HepG2 (cell line): ENCODE data around the gene NEK11. TPM values are rescaled to one million over a fixed set of nuclear protein-coding genes. Genes with fewer than 3 reads are reported as not detected.
A peak's percentile ranks its signal among the peaks of the same experiment; 100 is the strongest.

Source experiments
- ATAC-seq: fragments of 200-7000 bp; cut with Tn5 transposase; 3 replicates; pipeline ENCODE4 v1.9.1; 2020; ENCODE audit warnings: mild to moderate bottlenecking, moderate library complexity
- BruUV-seq: library from RNA; stranded (reverse); fragments of 400-500 nt; replicated peaks from 2 replicates; lab custom pipeline; 2021; lab: Mats Ljungman, UMichigan
- CTCF ChIA-PET: fragments of 300-600 bp; formaldehyde crosslinking; extraction: SDS; loops from one replicate; lab custom pipeline; 2021; ENCODE audit warnings: low total read pairs, inconsistent platforms, low intra/inter-chr PET ratio; lab: Yijun Ruan, JAX
- POLR2A ChIA-PET: fragments of 350-600 bp; sonication (Branson Sonifier 250); formaldehyde crosslinking; loops from one replicate; lab custom pipeline; 2020; ENCODE audit warnings: antibody characterized with exemption, inconsistent platforms; lab: Yijun Ruan, JAX
- DNase-seq: peaks from one replicate; pipeline ENCODE4 v3.0.0-alpha.2; 2015; ENCODE audit warnings: low spot score
- FAIRE-seq: peaks from 3 replicates; lab custom pipeline; 2011; peaks lifted over from hg19 to GRCh38; lab: Jason Lieb, UNC
- H2AFZ ChIP-seq: one replicate; pipeline ENCODE4 v1.6.1; 2011; ENCODE audit warnings: low read length, inconsistent platforms
- H3K27ac ChIP-seq: fragments of 300-600 bp; 3 replicates; pipeline ENCODE4 v1.8.0; 2011; ENCODE audit warnings: mixed run types, mild to moderate bottlenecking, mixed read lengths, low read length, inconsistent platforms; ENCODE audit not compliant: insufficient read depth; ENCODE audit errors: extremely low read length
- H3K27me3 ChIP-seq, 2 experiments: fragments of 200-600 bp in 1 of 2; 2 replicates in 1 of 2; 3 replicates in 1 of 2; pipeline versions ENCODE4 v1.6.0 to v1.8.0; 2011; ENCODE audit warnings: low read length in 2 of 2, mild to moderate bottlenecking in 2 of 2, moderate library complexity in 2 of 2, inconsistent platforms in 1 of 2; ENCODE audit not compliant: insufficient read depth in 2 of 2, control insufficient read depth in 1 of 2
- H3K36me3 ChIP-seq, 2 experiments: fragments of 200-600 bp in 1 of 2; replicated peaks in 1 of 2; 2 replicates in 1 of 2; 3 replicates in 1 of 2; pipeline versions ENCODE4 v1.5.1 to v1.8.0; 2011; ENCODE audit warnings: low read length in 2 of 2, inconsistent platforms in 1 of 2; ENCODE audit not compliant: insufficient read depth in 2 of 2, control insufficient read depth in 1 of 2
- H3K4me1 ChIP-seq: 2 replicates; pipeline ENCODE4 v1.5.1; 2012; ENCODE audit warnings: low read length, inconsistent platforms; ENCODE audit not compliant: insufficient read depth
- H3K4me2 ChIP-seq: 2 replicates; pipeline ENCODE4 v1.6.0; 2011; ENCODE audit warnings: low read depth, low read length, inconsistent platforms
- H3K4me3 ChIP-seq, 3 experiments: fragments of 200-600 bp in 1 of 3; sonication (generic), shearing (Covaris generic) in 1 of 3; replicated peaks in 1 of 3; 2 replicates each; pipeline ENCODE4 v1.5.1; 2011 to 2016; ENCODE audit warnings: low read length in 3 of 3, inconsistent platforms in 2 of 3, low read depth in 2 of 3, mild to moderate bottlenecking in 2 of 3, control low read depth in 1 of 3, mixed read lengths in 1 of 3; ENCODE audit not compliant: insufficient read depth in 1 of 3
- H3K79me2 ChIP-seq: one replicate; pipeline ENCODE4 v1.6.1; 2011; ENCODE audit warnings: low read length, inconsistent platforms; ENCODE audit not compliant: insufficient read depth
- H3K9ac ChIP-seq: 2 replicates; pipeline ENCODE4 v1.6.0; 2011; ENCODE audit warnings: mild to moderate bottlenecking, low read depth, low read length, inconsistent platforms; ENCODE audit not compliant: insufficient read depth
- H3K9me3 ChIP-seq: 2 replicates; pipeline ENCODE4 v1.5.1; 2012; ENCODE audit warnings: mild to moderate bottlenecking, low read length
- H4K20me1 ChIP-seq: 2 replicates; pipeline ENCODE4 v1.6.0; 2011; ENCODE audit warnings: inconsistent platforms, mild to moderate bottlenecking, low read length, moderate library complexity; ENCODE audit not compliant: insufficient read depth
- CREB1 ChIP-seq, 2 experiments: fragments of 450-650 bp in 1 of 2; IDR thresholded peaks; 2 replicates each; pipeline ENCODE4 v1.6.1; 2016 to 2017; ENCODE audit warnings: control low read depth in 1 of 2, mild to moderate bottlenecking in 1 of 2, missing compliant biosample characterization in 1 of 2, missing genetic modification characterization in 1 of 2
- FOXA3 ChIP-seq: IDR thresholded peaks from 2 replicates; pipeline ENCODE4 v1.6.1; 2016; ENCODE audit warnings: missing genetic modification reagents, missing compliant biosample characterization
- JUN ChIP-seq: sonication (generic); formaldehyde crosslinking; IDR thresholded peaks from 2 replicates; pipeline ENCODE4 v1.4.0; 2020; ENCODE audit warnings: mild to moderate bottlenecking, missing genetic modification reagents
- MAFK ChIP-seq, 2 experiments: IDR thresholded peaks in 1 of 2; conservative IDR thresholded peaks in 1 of 2; 2 replicates each; pipeline ENCODE4 v1.6.1; 2011; ENCODE audit warnings: improper control_type of control experiment in 2 of 2, low read length in 2 of 2
- MIXL1 ChIP-seq: IDR thresholded peaks from 2 replicates; pipeline ENCODE4 v1.6.1; 2016
- PHF21A ChIP-seq: sonication (generic); formaldehyde crosslinking; IDR thresholded peaks from 2 replicates; pipeline ENCODE4 v1.5.0; 2020; ENCODE audit warnings: mild to moderate bottlenecking, missing genetic modification reagents
- PRMT3 ChIP-seq: sonication (generic); formaldehyde crosslinking; IDR thresholded peaks from 2 replicates; pipeline ENCODE4 v1.8.1; 2022; ENCODE audit warnings: low read depth, mild to moderate bottlenecking, moderate library complexity, missing genetic modification reagents, borderline replicate concordance
- U2AF1 ChIP-seq: fragments of 200-400 bp; formaldehyde crosslinking; optimal IDR thresholded peaks from 2 replicates; pipeline ENCODE3; 2017; ENCODE audit warnings: mild to moderate bottlenecking, low read depth, low read length
- ZFP82 ChIP-seq: sonication (generic); formaldehyde crosslinking; IDR thresholded peaks from 2 replicates; pipeline ENCODE4 v1.5.1; 2020; ENCODE audit warnings: mild to moderate bottlenecking, missing genetic modification reagents, borderline replicate concordance
- ZNF660 ChIP-seq: sonication (generic); formaldehyde crosslinking; IDR thresholded peaks from 2 replicates; pipeline ENCODE4 v1.5.1; 2020; ENCODE audit warnings: mild to moderate bottlenecking, low read depth, missing genetic modification reagents, borderline replicate concordance
- ZNF724P ChIP-seq: sonication (generic); formaldehyde crosslinking; IDR thresholded peaks from 2 replicates; pipeline ENCODE4 v1.8.0; 2022; ENCODE audit warnings: missing genetic modification reagents, borderline replicate concordance
- ZSCAN20 ChIP-seq: sonication (generic); formaldehyde crosslinking; IDR thresholded peaks from 2 replicates; pipeline ENCODE4 v1.4.0; 2020; ENCODE audit warnings: missing genetic modification reagents, mild to moderate bottlenecking, borderline replicate concordance
- WGBS: methylation state at CpG from one replicate; pipeline ENCODE4 v1.1.6; 2017; ENCODE audit warnings: low lambda C conversion rate; 5-methylcytosine and 5-hydroxymethylcytosine counted together
- in situ Hi-C: cut with HindIII; loops from 2 replicates; pipeline ENCODE4 v1.10.0; 2017; ENCODE audit warnings: low pct_unique_long_range_greater_than_20kb; ENCODE audit not compliant: extremely low pct_ligation_motif_present
- intact Hi-C: fragments of 100-400 bp; cut with micrococcal nuclease; formaldehyde crosslinking; loops from one replicate; pipeline ENCODE4 v1.10.0; 2022; ENCODE audit not compliant: unreplicated experiment
- polyA plus RNA-seq, 8 experiments: library from polyadenylated mRNA; depleted of rRNA in 3 of 8; stranded (reverse) in 7 of 8; unstranded in 1 of 8; fragments of >200 nt; fragmentation: Illumina TruSeq in 4 of 8; extraction: Trizol in 4 of 8; gene quantifications; 2 replicates each; pipeline versions ENCODE4 v1.2.1 to v1.2.3, GENCODE V29; 2011 to 2016; ENCODE audit warnings: low read depth in 4 of 8, missing spikeins in 1 of 8, mixed read lengths in 1 of 8; ENCODE audit not compliant: insufficient read depth in 1 of 8
- total RNA-seq, 5 experiments: library from RNA; depleted of rRNA; stranded (reverse); fragments of >200 nt; fragmentation: Illumina TruSeq; extraction: Trizol; gene quantifications; 2 replicates each; pipeline ENCODE4 v1.2.3, GENCODE V29; 2016; ENCODE audit warnings: low read depth in 1 of 5
- TF ChIP-seq, protein P1 (sequence below): IDR thresholded peaks from 2 replicates; pipeline ENCODE4 v1.6.1; 2016; ENCODE audit warnings: control low read depth
- TF ChIP-seq, protein P2 (sequence below): IDR thresholded peaks from 2 replicates; pipeline ENCODE4 v1.6.1; 2012; ENCODE audit warnings: low read depth, low read length, improper control_type of control experiment
- TF ChIP-seq, protein P3 (sequence below): sonication (generic); formaldehyde crosslinking; IDR thresholded peaks from 2 replicates; pipeline ENCODE4 v1.9.0; 2021; ENCODE audit warnings: missing genetic modification reagents, mild to moderate bottlenecking, borderline replicate concordance
- TF ChIP-seq, protein P4 (sequence below): IDR thresholded peaks from 2 replicates; pipeline ENCODE4 v1.6.1; 2016; ENCODE audit warnings: missing compliant biosample characterization, missing genetic modification reagents, borderline replicate concordance

Gene NEK11
- total and polyA plus RNA-seq, 2 of the 13 experiments (the other 11 are each of a cell fraction or from before 2014, with no cell fraction given) = 0.95 to 2.2 TPM

DNA sequence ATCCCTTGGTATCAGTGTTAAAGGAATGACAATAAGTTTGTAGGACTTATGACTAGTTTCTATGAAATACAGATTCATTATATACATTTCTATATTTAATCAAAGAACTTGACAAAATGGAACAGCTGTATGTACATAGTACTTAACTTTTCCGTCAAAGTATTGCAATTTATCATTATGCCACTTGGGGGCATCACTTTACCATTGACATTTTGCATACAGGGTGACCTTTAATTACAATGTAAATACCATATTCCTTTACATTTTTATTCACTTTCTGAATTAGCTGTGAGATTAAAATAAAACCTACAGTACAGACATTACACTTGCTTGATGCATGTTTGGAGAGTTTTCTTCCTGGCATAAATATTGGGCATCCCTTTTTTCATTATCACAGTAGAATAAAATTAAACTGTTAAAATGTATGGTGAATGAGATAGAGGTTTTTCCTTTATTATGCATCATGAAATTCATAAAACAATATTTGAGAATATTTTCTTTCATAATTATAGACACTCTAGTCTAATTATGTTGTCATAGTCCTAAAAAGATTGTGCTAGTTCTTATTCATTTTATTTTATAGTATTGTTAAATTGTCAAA is 6.9 kb downstream of the NEK11 start:
- Histone ChIP-seq H3K27ac (no peak overlapping the region), H3K4me3 (no peak overlapping the region), H3K9ac (no peak overlapping the region), H3K79me2 (no peaks in the 10 kb centered on the region), H3K27me3 (no peaks in the 10 kb centered on the region), H3K4me1 (no peaks in the 10 kb centered on the region), H3K9me3 (no peaks in the 10 kb centered on the region), H4K20me1 (no peaks in the 10 kb centered on the region), H3K4me2 (no peak overlapping the region), H3K36me3 (no peaks in the 10 kb centered on the region), H2AFZ (no peak overlapping the region)
- 6% methylated on average over 1 of the region's 1 CpG for WGBS
- POLR2A ChIA-PET = no interaction called here
- ATAC-seq (peak; percentile 55; the same call in 2 of the 3 replicates), FAIRE-seq (peak; percentile 55), DNase-seq (peak; percentile 43)
- CTCF ChIA-PET = interaction anchor here (0.5 to 1.6 kb wide), 3 partner anchors 109 to 761 kb away, joined by 3 to 6 read pairs (median 4); no protein-coding TSS in a partner anchor
- intact Hi-C loops (loop anchor here (2.0 to 10.0 kb wide), 5 partner anchors 141 to 995 kb away; partner anchors contain the start of genes ATP2C1 and NUDT16), in situ Hi-C loops (loop anchor here (25.0 kb wide), 2 partner anchors 454 to 979 kb away; no protein-coding TSS in a partner anchor)
- BruUV-seq = no TSS peak
- TF ChIP-seq, protein P1, sequence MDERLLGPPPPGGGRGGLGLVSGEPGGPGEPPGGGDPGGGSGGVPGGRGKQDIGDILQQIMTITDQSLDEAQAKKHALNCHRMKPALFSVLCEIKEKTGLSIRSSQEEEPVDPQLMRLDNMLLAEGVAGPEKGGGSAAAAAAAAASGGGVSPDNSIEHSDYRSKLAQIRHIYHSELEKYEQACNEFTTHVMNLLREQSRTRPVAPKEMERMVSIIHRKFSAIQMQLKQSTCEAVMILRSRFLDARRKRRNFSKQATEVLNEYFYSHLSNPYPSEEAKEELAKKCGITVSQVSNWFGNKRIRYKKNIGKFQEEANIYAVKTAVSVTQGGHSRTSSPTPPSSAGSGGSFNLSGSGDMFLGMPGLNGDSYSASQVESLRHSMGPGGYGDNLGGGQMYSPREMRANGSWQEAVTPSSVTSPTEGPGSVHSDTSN (CRISPR knock-in tag) = no peak
- TF ChIP-seq ZNF724P (CRISPR knock-in tag) (no peak), JUN (CRISPR knock-in tag) (no peak), PRMT3 (CRISPR knock-in tag) (no peak), FOXA3 (CRISPR knock-in tag) (peak; percentile 60; the same call in 1 of the 2 replicates), PHF21A (no peak), ZFP82 (CRISPR knock-in tag) (no peak), MIXL1 (peak; percentile 80), U2AF1 (no peak), ZNF660 (no peak), ZSCAN20 (CRISPR knock-in tag) (no peak), CREB1 (IDR thresholded peaks at IDR 0.05) (no peak), CREB1 (CRISPR knock-in tag; IDR thresholded peaks at IDR 0.05) (peak; percentile 27; the same call in 1 of the 2 replicates), MAFK (conservative IDR thresholded peaks at IDR 0.05 in 1 of 2, IDR thresholded peaks at IDR 0.05 in 1 of 2; ENCODE audit: low read length in 2 of 2) (no peak)
- TF ChIP-seq, protein P2, sequence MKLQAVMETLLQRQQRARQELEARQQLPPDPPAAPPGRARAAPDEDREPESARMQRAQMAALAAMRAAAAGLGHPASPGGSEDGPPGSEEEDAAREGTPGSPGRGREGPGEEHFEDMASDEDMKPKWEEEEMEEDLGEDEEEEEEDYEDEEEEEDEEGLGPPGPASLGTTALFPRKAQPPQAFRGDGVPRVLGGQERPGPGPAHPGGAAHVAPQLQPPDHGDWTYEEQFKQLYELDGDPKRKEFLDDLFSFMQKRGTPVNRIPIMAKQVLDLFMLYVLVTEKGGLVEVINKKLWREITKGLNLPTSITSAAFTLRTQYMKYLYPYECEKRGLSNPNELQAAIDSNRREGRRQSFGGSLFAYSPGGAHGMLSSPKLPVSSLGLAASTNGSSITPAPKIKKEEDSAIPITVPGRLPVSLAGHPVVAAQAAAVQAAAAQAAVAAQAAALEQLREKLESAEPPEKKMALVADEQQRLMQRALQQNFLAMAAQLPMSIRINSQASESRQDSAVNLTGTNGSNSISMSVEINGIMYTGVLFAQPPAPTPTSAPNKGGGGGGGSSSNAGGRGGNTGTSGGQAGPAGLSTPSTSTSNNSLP = peak; percentile 42; the same call in 1 of the 2 replicates
- TF ChIP-seq, protein P3, sequence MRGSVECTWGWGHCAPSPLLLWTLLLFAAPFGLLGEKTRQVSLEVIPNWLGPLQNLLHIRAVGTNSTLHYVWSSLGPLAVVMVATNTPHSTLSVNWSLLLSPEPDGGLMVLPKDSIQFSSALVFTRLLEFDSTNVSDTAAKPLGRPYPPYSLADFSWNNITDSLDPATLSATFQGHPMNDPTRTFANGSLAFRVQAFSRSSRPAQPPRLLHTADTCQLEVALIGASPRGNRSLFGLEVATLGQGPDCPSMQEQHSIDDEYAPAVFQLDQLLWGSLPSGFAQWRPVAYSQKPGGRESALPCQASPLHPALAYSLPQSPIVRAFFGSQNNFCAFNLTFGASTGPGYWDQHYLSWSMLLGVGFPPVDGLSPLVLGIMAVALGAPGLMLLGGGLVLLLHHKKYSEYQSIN (CRISPR knock-in tag) = no peak
- TF ChIP-seq, protein P4, sequence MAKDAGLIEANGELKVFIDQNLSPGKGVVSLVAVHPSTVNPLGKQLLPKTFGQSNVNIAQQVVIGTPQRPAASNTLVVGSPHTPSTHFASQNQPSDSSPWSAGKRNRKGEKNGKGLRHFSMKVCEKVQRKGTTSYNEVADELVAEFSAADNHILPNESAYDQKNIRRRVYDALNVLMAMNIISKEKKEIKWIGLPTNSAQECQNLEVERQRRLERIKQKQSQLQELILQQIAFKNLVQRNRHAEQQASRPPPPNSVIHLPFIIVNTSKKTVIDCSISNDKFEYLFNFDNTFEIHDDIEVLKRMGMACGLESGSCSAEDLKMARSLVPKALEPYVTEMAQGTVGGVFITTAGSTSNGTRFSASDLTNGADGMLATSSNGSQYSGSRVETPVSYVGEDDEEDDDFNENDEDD (CRISPR knock-in tag) = no peak
